ENCODE data around the gene CHN2.

GRCh38 chr7:29316926-29317325, 122.4 kb downstream of the CHN2 start:
- TF ChIP-seq EP300 (IDR thresholded peaks at IDR 0.05) (no peak), POLR2A (IDR thresholded peaks at IDR 0.05) (no peak), CTCF (IDR thresholded peaks at IDR 0.05) (no peak), POLR2AphosphoS5 (IDR thresholded peaks at IDR 0.05) (no peak)

All from upper lobe of left lung (tissue), 4 donors.